IMR-90 (cell line): ENCODE data around the gene AKNA. TPM values are rescaled to one million over a fixed set of nuclear protein-coding genes. Genes with fewer than 3 reads are reported as not detected.

Experiments
- ATAC-seq: fragments of 200-7000 bp; cut with Tn5 transposase; 2 replicates; pipeline ENCODE4 v1.9.1; 2020; ENCODE audit warnings: low read depth, mild to moderate bottlenecking, moderate library complexity
- BruUV-seq: library from RNA; stranded (reverse); fragments of 400-500 nt; replicated peaks from 2 replicates; lab custom pipeline; 2021; lab: Mats Ljungman, UMichigan
- CTCF ChIA-PET: fragments of 300-600 bp; formaldehyde crosslinking; extraction: SDS; loops from one replicate; lab custom pipeline; 2021; ENCODE audit warnings: antibody characterized with exemption; lab: Yijun Ruan, JAX
- POLR2A ChIA-PET: fragments of 300-600 bp; sonication (Branson Sonifier 250); formaldehyde crosslinking; loops from one replicate; lab custom pipeline; 2022; ENCODE audit warnings: antibody characterized with exemption; ENCODE audit not compliant: unreplicated experiment; lab: Charles Lee
- DNase-seq: peaks from one replicate; pipeline ENCODE4 v3.0.0; 2013
- H2AFZ ChIP-seq: replicated peaks from 2 replicates; pipeline ENCODE3; 2013; ENCODE audit warnings: low read length, mild to moderate bottlenecking; ENCODE audit not compliant: poor library complexity
- H2AK5ac ChIP-seq: 2 replicates; pipeline ENCODE4 v1.6.1; 2013; ENCODE audit warnings: low read depth, low read length, inconsistent platforms
- H2AK9ac ChIP-seq: replicated peaks from 2 replicates; pipeline ENCODE3; 2013; ENCODE audit warnings: mild to moderate bottlenecking, low read depth, low read length, moderate library complexity; ENCODE audit not compliant: poor library complexity
- H2BK120ac ChIP-seq: 2 replicates; pipeline ENCODE4 v1.6.1; 2013; ENCODE audit warnings: low read depth, low read length, inconsistent platforms
- H2BK15ac ChIP-seq: 3 replicates; pipeline ENCODE4 v1.6.1; 2013; ENCODE audit warnings: low read depth, low read length, inconsistent platforms
- H2BK20ac ChIP-seq: 2 replicates; pipeline ENCODE4 v1.6.1; 2013; ENCODE audit warnings: low read depth, mild to moderate bottlenecking, inconsistent platforms, low read length, moderate library complexity
- H2BK5ac ChIP-seq: 2 replicates; pipeline ENCODE4 v1.6.1; 2013; ENCODE audit warnings: mild to moderate bottlenecking, low read depth, low read length, inconsistent platforms; ENCODE audit not compliant: poor library complexity, severe bottlenecking
- H3K14ac ChIP-seq: replicated peaks from 2 replicates; pipeline ENCODE4 v1.6.1; 2013; ENCODE audit warnings: low read depth, low read length, inconsistent platforms
- H3K18ac ChIP-seq: 2 replicates; pipeline ENCODE4 v1.6.1; 2013; ENCODE audit warnings: low read depth, low read length, control low read depth
- H3K23ac ChIP-seq: 2 replicates; pipeline ENCODE4 v1.6.1; 2013; ENCODE audit warnings: low read depth, low read length, inconsistent platforms
- H3K27ac ChIP-seq: 2 replicates; pipeline ENCODE4 v1.5.1; 2013; ENCODE audit warnings: mild to moderate bottlenecking, control low read depth, low read length; ENCODE audit not compliant: insufficient read depth
- H3K27me3 ChIP-seq: 2 replicates; pipeline ENCODE4 v1.6.1; 2013; ENCODE audit warnings: low read length; ENCODE audit not compliant: control insufficient read depth, insufficient read depth
- H3K36me3 ChIP-seq: 2 replicates; pipeline ENCODE4 v1.6.1; 2013; ENCODE audit warnings: low read length, mixed read lengths; ENCODE audit not compliant: control insufficient read depth, insufficient read depth
- H3K4ac ChIP-seq: 2 replicates; pipeline ENCODE4 v1.6.1; 2013; ENCODE audit warnings: low read depth, low read length, inconsistent platforms
- H3K4me1 ChIP-seq: 2 replicates; pipeline ENCODE4 v1.6.1; 2013; ENCODE audit warnings: low read length, mixed read lengths; ENCODE audit not compliant: control insufficient read depth, insufficient read depth
- H3K4me2 ChIP-seq: 2 replicates; pipeline ENCODE4 v1.6.1; 2013; ENCODE audit warnings: low read depth, mild to moderate bottlenecking, control low read depth, low read length, moderate library complexity
- H3K4me3 ChIP-seq: 2 replicates; pipeline ENCODE4 v1.5.1; 2013; ENCODE audit warnings: low read depth, mild to moderate bottlenecking, control low read depth, low read length, moderate library complexity; ENCODE audit not compliant: insufficient read depth
- H3K56ac ChIP-seq: 2 replicates; pipeline ENCODE4 v1.6.1; 2013; ENCODE audit warnings: low read length, inconsistent platforms; ENCODE audit not compliant: insufficient read depth; ENCODE audit errors: extremely low read depth
- H3K79me1 ChIP-seq, 2 experiments: 2 replicates each; pipeline ENCODE4 v1.6.1; 2013; ENCODE audit warnings: low read length in 2 of 2, inconsistent platforms in 1 of 2, low read depth in 1 of 2
- H3K9ac ChIP-seq: 2 replicates; pipeline ENCODE4 v1.6.1; 2013; ENCODE audit warnings: low read depth, low read length, control low read depth
- H3K9me1 ChIP-seq: 2 replicates; pipeline ENCODE4 v1.6.1; 2013; ENCODE audit warnings: low read length, inconsistent platforms; ENCODE audit not compliant: insufficient read depth
- H3K9me3 ChIP-seq: 2 replicates; pipeline ENCODE4 v1.6.1; 2013; ENCODE audit warnings: low read length; ENCODE audit not compliant: control insufficient read depth, insufficient read depth
- H4K20me1 ChIP-seq: 2 replicates; pipeline ENCODE4 v1.6.1; 2013; ENCODE audit warnings: low read length, inconsistent platforms; ENCODE audit not compliant: insufficient read depth
- H4K5ac ChIP-seq: 2 replicates; pipeline ENCODE4 v1.6.1; 2013; ENCODE audit warnings: mild to moderate bottlenecking, low read depth, low read length, control low read depth
- H4K8ac ChIP-seq, 2 experiments: 2 replicates each; pipeline ENCODE4 v1.6.1; 2013; ENCODE audit warnings: low read depth in 2 of 2, low read length in 2 of 2, control low read depth in 1 of 2, inconsistent platforms in 1 of 2
- H4K91ac ChIP-seq: 2 replicates; pipeline ENCODE4 v1.6.1; 2013; ENCODE audit warnings: low read depth, low read length, inconsistent platforms; ENCODE audit not compliant: insufficient read depth
- MAZ ChIP-seq: IDR thresholded peaks from 2 replicates; pipeline ENCODE4 v1.6.1; 2012; ENCODE audit warnings: low read depth, mild to moderate bottlenecking, low read length, improper control_type of control experiment, moderate library complexity, borderline replicate concordance
- RCOR1 ChIP-seq: IDR thresholded peaks from 2 replicates; pipeline ENCODE4 v1.6.1; 2012; ENCODE audit warnings: mild to moderate bottlenecking, low read length, improper control_type of control experiment; ENCODE audit not compliant: insufficient replicate concordance
- WGBS, 2 experiments: methylation state at CpG; one replicate each; pipeline versions ENCODE4 v1.1.5 to v1.1.7; 2013; ENCODE audit warnings: missing lambda C conversion rate in 2 of 2; ENCODE audit not compliant: insufficient read length in 1 of 2; ENCODE audit errors: extremely low coverage in 2 of 2; 5-methylcytosine and 5-hydroxymethylcytosine counted together
- dilution Hi-C: fragments of 300-500 bp; cut with HindIII; formaldehyde crosslinking; loops from one replicate; pipeline ENCODE4 v1.14.3; 2018; ENCODE audit warnings: low sequenced_read_pairs; ENCODE audit not compliant: unreplicated experiment
- in situ Hi-C: fragments of 300-500 bp; cut with MboI; formaldehyde crosslinking; loops from 3 replicates; pipeline ENCODE4 v1.14.3; 2019; ENCODE audit warnings: low sequenced_read_pairs, inconsistent platforms, mixed read lengths
- intact Hi-C: fragments of 100-400 bp; cut with micrococcal nuclease; formaldehyde crosslinking; loops from 2 replicates; pipeline ENCODE4 v1.10.0; 2022
- polyA plus RNA-seq, 3 experiments: library from polyadenylated mRNA; depleted of rRNA; stranded (reverse); fragments of >200 nt; gene quantifications; 2 replicates each; pipeline ENCODE4 v1.2.3, GENCODE V29; 2012; ENCODE audit warnings: low replicate concordance in 1 of 3
- total RNA-seq: library from RNA; depleted of rRNA; stranded (reverse); fragments of >200 nt; gene quantifications from 2 replicates; pipeline ENCODE4 v1.2.3, GENCODE V29; 2012

The AKNA gene
- total and polyA plus RNA-seq, 2 of the 4 experiments (the other 2 are of a cell fraction), result 2.7 to 7.3 TPM

GRCh38 chr9:114373960-114374730, 13.6 kb downstream of the AKNA start:
- no peak overlapping the region for H3K23ac ChIP-seq
- H3K79me1 ChIP-seq, result peaks cover 9 to 21% of the 10 kb centered on the region in 2 experiments; a peak in 3 of 4 replicates
- H3K4me2 ChIP-seq, result no peak overlapping the region
- ATAC-seq (no peak), DNase-seq (no peak)
- BruUV-seq, result no TSS peak
- no peak overlapping the region for H2BK120ac ChIP-seq
- H2BK5ac ChIP-seq, result no peak overlapping the region
- in situ Hi-C loops, result no loop called here
- H3K4me3 ChIP-seq, result no peak overlapping the region
- no peak overlapping the region for H3K56ac ChIP-seq
- H2AK5ac ChIP-seq, result no peak overlapping the region
- no peak overlapping the region for H3K27ac ChIP-seq
- dilution Hi-C loops, result no loop called here
- H3K4ac ChIP-seq, result no peak overlapping the region
- CTCF ChIA-PET, result interaction anchor here (0.6 kb wide), 1 partner anchor 28 kb away, joined by 4 read pairs; no protein-coding TSS in a partner anchor
- POLR2A ChIA-PET, result no interaction called here
- H3K27me3 ChIP-seq, result no peaks in the 10 kb centered on the region
- intact Hi-C loops, result no loop called here
- no peak overlapping the region for H2AFZ ChIP-seq
- H4K20me1 ChIP-seq, result peaks cover 6% of the 10 kb centered on the region; the same call in 1 of the 2 replicates
- 95% methylated on average over 7 of the region's 16 CpGs; no CpG with 5 or more reads in 1 of the 2 experiments for WGBS, 2 experiments
- no peak overlapping the region for H2BK15ac ChIP-seq
- peaks cover 11% of the 10 kb centered on the region for H3K9me1 ChIP-seq
- no peaks in the 10 kb centered on the region for H3K4me1 ChIP-seq
- H4K8ac ChIP-seq, result no peak overlapping the region
- H4K91ac ChIP-seq, result no peak overlapping the region
- H3K14ac ChIP-seq, result no peak overlapping the region
- no peaks in the 10 kb centered on the region for H3K9me3 ChIP-seq
- no peak overlapping the region for H2AK9ac ChIP-seq
- no peak overlapping the region for H3K18ac ChIP-seq
- TF ChIP-seq MAZ, result no peak
- no peak for TF ChIP-seq RCOR1
- H3K9ac ChIP-seq, result no peak overlapping the region
- H2BK20ac ChIP-seq, result no peak overlapping the region
- peaks cover 43% of the 10 kb centered on the region for H3K36me3 ChIP-seq
- no peak overlapping the region for H4K5ac ChIP-seq
